ENCODE measurements around the gene GZMB. TPM values are rescaled to one million over a fixed set of nuclear protein-coding genes. Genes with fewer than 3 reads are reported as not detected.
"Not testable (repeated sequence)": the region's sequence is repeated elsewhere in the genome, so short reads cannot be mapped to it uniquely, and the experiment has no call there.

GZMB gene
- total RNA-seq, 1 donor, result not detected

- Histone ChIP-seq H3K4me3 (ENCODE audit: insufficient read depth, low read length) (no peak overlapping the region), H2AFZ (ENCODE audit: low read length) (no peak overlapping the region), H4K20me1 (ENCODE audit: insufficient read depth, low read length) (no peaks in the 10 kb centered on the region), H3K4me1 (ENCODE audit: insufficient read depth, low read length) (no peaks in the 10 kb centered on the region), H3K9me3 (ENCODE audit: low read depth, low read length) (no peaks in the 10 kb centered on the region), H3K36me3 (ENCODE audit: insufficient read depth, low read length) (no peaks in the 10 kb centered on the region), H3K4me2 (ENCODE audit: insufficient read depth, low read length) (no peak overlapping the region), H3K79me2 (ENCODE audit: insufficient read depth, low read length) (no peaks in the 10 kb centered on the region), H3K27me3 (ENCODE audit: insufficient read depth, low read length) (no peaks in the 10 kb centered on the region), H3K27ac (ENCODE audit: low read depth, low read length) (no peak overlapping the region)
- no peak for TF ChIP-seq CTCF (IDR thresholded peaks at IDR 0.05; ENCODE audit: extremely low read depth, low read depth, low read length)
- no peak for DNase-seq (ENCODE audit: insufficient read length, low spot score, missing footprints)
Observed at GRCh38 chr14:24664366-24664765, 30.4 kb upstream of the GZMB start.

- H3K36me3 ChIP-seq (ENCODE audit: insufficient read depth, low read length), result no peaks in the 10 kb centered on the region
- no peaks in the 10 kb centered on the region for H3K27me3 ChIP-seq (ENCODE audit: insufficient read depth, low read length)
- H3K4me2 ChIP-seq (ENCODE audit: insufficient read depth, low read length), result no peak overlapping the region
- H3K4me3 ChIP-seq (ENCODE audit: insufficient read depth, low read length), result no peak overlapping the region
- no peaks in the 10 kb centered on the region for H3K79me2 ChIP-seq (ENCODE audit: insufficient read depth, low read length)
- H4K20me1 ChIP-seq (ENCODE audit: insufficient read depth, low read length), result no peaks in the 10 kb centered on the region
- no peak for DNase-seq (ENCODE audit: insufficient read length, low spot score, missing footprints)
- no peak for TF ChIP-seq CTCF (IDR thresholded peaks at IDR 0.05; ENCODE audit: extremely low read depth, low read depth, low read length)
- H3K27ac ChIP-seq (ENCODE audit: low read depth, low read length), result no peak overlapping the region
- no peaks in the 10 kb centered on the region for H3K4me1 ChIP-seq (ENCODE audit: insufficient read depth, low read length)
- H3K9me3 ChIP-seq (ENCODE audit: low read depth, low read length), result no peaks in the 10 kb centered on the region
- no peak overlapping the region for H2AFZ ChIP-seq (ENCODE audit: low read length)
Observed at GRCh38 chr14:24662753-24663152, 28.8 kb upstream of the GZMB start.

- no peaks in the 10 kb centered on the region for H3K9me3 ChIP-seq (ENCODE audit: low read depth, low read length)
- H3K27me3 ChIP-seq (ENCODE audit: insufficient read depth, low read length), result no peaks in the 10 kb centered on the region
- H3K79me2 ChIP-seq (ENCODE audit: insufficient read depth, low read length), result no peaks in the 10 kb centered on the region
- no peak overlapping the region for H2AFZ ChIP-seq (ENCODE audit: low read length)
- H4K20me1 ChIP-seq (ENCODE audit: insufficient read depth, low read length), result no peaks in the 10 kb centered on the region
- no peak overlapping the region for H3K27ac ChIP-seq (ENCODE audit: low read depth, low read length)
- H3K4me1 ChIP-seq (ENCODE audit: insufficient read depth, low read length), result no peaks in the 10 kb centered on the region
- DNase-seq (ENCODE audit: insufficient read length, low spot score, missing footprints), result no peak
- no peak for TF ChIP-seq CTCF (IDR thresholded peaks at IDR 0.05; ENCODE audit: extremely low read depth, low read depth, low read length)
- H3K4me3 ChIP-seq (ENCODE audit: insufficient read depth, low read length), result no peak overlapping the region
- H3K36me3 ChIP-seq (ENCODE audit: insufficient read depth, low read length), result no peaks in the 10 kb centered on the region
- H3K4me2 ChIP-seq (ENCODE audit: insufficient read depth, low read length), result no peak overlapping the region
Observed at GRCh38 chr14:24659916-24660570, 26.1 kb upstream of the GZMB start.

- not testable (repeated sequence) for H2AFZ ChIP-seq (ENCODE audit: low read length); DNase-seq (ENCODE audit: insufficient read length, low spot score, missing footprints); H3K9me3 ChIP-seq (ENCODE audit: low read depth, low read length)
Observed at GRCh38 chr14:24648361-24648760, 14.4 kb upstream of the GZMB start.

More at GRCh38 chr14:24648361-24648760, 14.4 kb upstream of the GZMB start:
- not testable (repeated sequence) for H3K27me3 ChIP-seq (ENCODE audit: insufficient read depth, low read length); H3K27ac ChIP-seq (ENCODE audit: low read depth, low read length); H3K4me1 ChIP-seq (ENCODE audit: insufficient read depth, low read length); H4K20me1 ChIP-seq (ENCODE audit: insufficient read depth, low read length); H3K36me3 ChIP-seq (ENCODE audit: insufficient read depth, low read length); H3K79me2 ChIP-seq (ENCODE audit: insufficient read depth, low read length); H3K4me2 ChIP-seq (ENCODE audit: insufficient read depth, low read length); H3K4me3 ChIP-seq (ENCODE audit: insufficient read depth, low read length)

Measured in osteoblast (primary cell).